ENCODE data around the gene JARID2.

The JARID2 gene

GRCh38 chr6:15527838-15528617 lies 282.2 kb downstream of the JARID2 start:
- H3K4me1 ChIP-seq = no peaks in the 10 kb centered on the region
- no peaks in the 10 kb centered on the region for H3K79me2 ChIP-seq
- H3K27ac ChIP-seq = no peak overlapping the region
- no peak overlapping the region for H2AFZ ChIP-seq
- no peak for TF ChIP-seq CTCF (IDR thresholded peaks at IDR 0.05)
- no peak overlapping the region for H3K4me2 ChIP-seq (ENCODE audit: low read length)
- no peak overlapping the region for H3K4me3 ChIP-seq (ENCODE audit: low read depth, low read length)
- no peaks in the 10 kb centered on the region for H3K36me3 ChIP-seq (ENCODE audit: control insufficient read depth, insufficient read depth, low read length)
- no peak overlapping the region for H3K9ac ChIP-seq
- no peaks in the 10 kb centered on the region for H3K27me3 ChIP-seq (ENCODE audit: control insufficient read depth, insufficient read depth, low read length)
- H3K9me3 ChIP-seq (ENCODE audit: control insufficient read depth, low read length) = no peaks in the 10 kb centered on the region

- Histone ChIP-seq H3K79me2 (no peaks in the 10 kb centered on the region), H3K9me3 (ENCODE audit: control insufficient read depth, low read length) (no peaks in the 10 kb centered on the region), H2AFZ (no peak overlapping the region), H3K27ac (no peak overlapping the region), H3K36me3 (ENCODE audit: control insufficient read depth, insufficient read depth, low read length) (no peaks in the 10 kb centered on the region), H3K9ac (no peak overlapping the region), H3K4me3 (ENCODE audit: low read depth, low read length) (no peak overlapping the region), H3K27me3 (ENCODE audit: control insufficient read depth, insufficient read depth, low read length) (no peaks in the 10 kb centered on the region), H3K4me2 (ENCODE audit: low read length) (no peak overlapping the region), H3K4me1 (no peaks in the 10 kb centered on the region)
- no peak for TF ChIP-seq CTCF (IDR thresholded peaks at IDR 0.05)
Observed at GRCh38 chr6:15528870-15529269, 283.0 kb downstream of the JARID2 start.

- no peak overlapping the region for H3K4me3 ChIP-seq (ENCODE audit: low read depth, low read length)
- H3K36me3 ChIP-seq (ENCODE audit: control insufficient read depth, insufficient read depth, low read length) = no peaks in the 10 kb centered on the region
- H3K79me2 ChIP-seq = no peaks in the 10 kb centered on the region
- TF ChIP-seq CTCF (IDR thresholded peaks at IDR 0.05) = no peak
- H3K27me3 ChIP-seq (ENCODE audit: control insufficient read depth, insufficient read depth, low read length) = no peaks in the 10 kb centered on the region
- H3K9me3 ChIP-seq (ENCODE audit: control insufficient read depth, low read length) = no peaks in the 10 kb centered on the region
- H3K27ac ChIP-seq = no peak overlapping the region
- H3K4me2 ChIP-seq (ENCODE audit: low read length) = no peak overlapping the region
- no peak overlapping the region for H3K9ac ChIP-seq
- no peak overlapping the region for H2AFZ ChIP-seq
- H3K4me1 ChIP-seq = no peaks in the 10 kb centered on the region
Observed at GRCh38 chr6:15530411-15530810, 284.5 kb downstream of the JARID2 start.

GRCh38 chr6:15531973-15532372 lies 286.1 kb downstream of the JARID2 start:
- H3K4me2 ChIP-seq (ENCODE audit: low read length) = no peak overlapping the region
- no peak overlapping the region for H3K9ac ChIP-seq
- H3K27ac ChIP-seq = no peak overlapping the region
- no peaks in the 10 kb centered on the region for H3K27me3 ChIP-seq (ENCODE audit: control insufficient read depth, insufficient read depth, low read length)
- TF ChIP-seq CTCF (IDR thresholded peaks at IDR 0.05) = no peak
- no peaks in the 10 kb centered on the region for H3K4me1 ChIP-seq
- no peaks in the 10 kb centered on the region for H3K36me3 ChIP-seq (ENCODE audit: control insufficient read depth, insufficient read depth, low read length)
- H3K4me3 ChIP-seq (ENCODE audit: low read depth, low read length) = no peak overlapping the region
- H2AFZ ChIP-seq = no peak overlapping the region
- H3K9me3 ChIP-seq (ENCODE audit: control insufficient read depth, low read length) = no peaks in the 10 kb centered on the region
- H3K79me2 ChIP-seq = no peaks in the 10 kb centered on the region

Data from parathyroid adenoma (tissue), 2 donors.